ENCODE measurements around the gene GDPGP1. TPM values are rescaled to one million over a fixed set of nuclear protein-coding genes. Genes with fewer than 3 reads are reported as not detected.

The GDPGP1 gene
- total RNA-seq, 6 experiments from 2014 or later = 4.5 to 6.3 (median 5.2) TPM

GRCh38 chr15:90189781-90190467, 44.1 kb upstream of the GDPGP1 start:
- Mint-ChIP-seq H3K36me3 (ENCODE audit: low read depth) (no peaks in the 10 kb centered on the region), H3K4me1 (ENCODE audit: low read depth) (peaks cover 14% of the 10 kb centered on the region), H3K27ac (no peak overlapping the region), H3K9me3 (no peaks in the 10 kb centered on the region), H3K27me3 (ENCODE audit: insufficient read depth) (no peaks in the 10 kb centered on the region; the same call in 1 of the 2 replicates), H3K4me3 (no peak overlapping the region)
- TF ChIP-seq CTCF (IDR thresholded peaks at IDR 0.05) = no peak
- DNase-seq = no peak

GRCh38 chr15:90190606-90191343, 43.2 kb upstream of the GDPGP1 start:
- H3K4me1 Mint-ChIP-seq (ENCODE audit: low read depth) = peaks cover 9% of the 10 kb centered on the region
- no peaks in the 10 kb centered on the region for H3K9me3 Mint-ChIP-seq
- no peak overlapping the region for H3K4me3 Mint-ChIP-seq
- no peaks in the 10 kb centered on the region; the same call in 1 of the 2 replicates for H3K27me3 Mint-ChIP-seq (ENCODE audit: insufficient read depth)
- no peak for TF ChIP-seq CTCF (IDR thresholded peaks at IDR 0.05)
- no peaks in the 10 kb centered on the region for H3K36me3 Mint-ChIP-seq (ENCODE audit: low read depth)
- DNase-seq = no peak
- no peak overlapping the region for H3K27ac Mint-ChIP-seq

GRCh38 chr15:90191344-90191687, 42.7 kb upstream of the GDPGP1 start:
- no peak overlapping the region for H3K4me3 Mint-ChIP-seq
- H3K27ac Mint-ChIP-seq = no peak overlapping the region
- H3K9me3 Mint-ChIP-seq = no peaks in the 10 kb centered on the region
- DNase-seq = no peak
- no peaks in the 10 kb centered on the region for H3K36me3 Mint-ChIP-seq (ENCODE audit: low read depth)
- H3K27me3 Mint-ChIP-seq (ENCODE audit: insufficient read depth) = no peaks in the 10 kb centered on the region; the same call in 1 of the 2 replicates
- no peak for TF ChIP-seq CTCF (IDR thresholded peaks at IDR 0.05)
- H3K4me1 Mint-ChIP-seq (ENCODE audit: low read depth) = peaks cover 9% of the 10 kb centered on the region

- H3K27ac Mint-ChIP-seq = no peak overlapping the region
- H3K27me3 Mint-ChIP-seq (ENCODE audit: insufficient read depth) = no peaks in the 10 kb centered on the region; the same call in 1 of the 2 replicates
- no peaks in the 10 kb centered on the region for H3K36me3 Mint-ChIP-seq (ENCODE audit: low read depth)
- peaks cover 9% of the 10 kb centered on the region for H3K4me1 Mint-ChIP-seq (ENCODE audit: low read depth)
- H3K4me3 Mint-ChIP-seq = no peak overlapping the region; the same call in 1 of the 2 replicates
- no peak for DNase-seq
- no peaks in the 10 kb centered on the region for H3K9me3 Mint-ChIP-seq
- no peak for TF ChIP-seq CTCF (IDR thresholded peaks at IDR 0.05)
Observed at GRCh38 chr15:90191794-90192509, 42.1 kb upstream of the GDPGP1 start.

GRCh38 chr15:90192961-90193786, 40.8 kb upstream of the GDPGP1 start:
- no peak for TF ChIP-seq CTCF (IDR thresholded peaks at IDR 0.05)
- Mint-ChIP-seq H3K4me1 (ENCODE audit: low read depth) (peaks cover 11% of the 10 kb centered on the region), H3K36me3 (ENCODE audit: low read depth) (no peaks in the 10 kb centered on the region), H3K27ac (no peak overlapping the region), H3K4me3 (no peak overlapping the region), H3K9me3 (no peaks in the 10 kb centered on the region), H3K27me3 (ENCODE audit: insufficient read depth) (no peaks in the 10 kb centered on the region; the same call in 1 of the 2 replicates)
- no peak for DNase-seq
